ENCODE data around the gene ADGRG1. TPM values are rescaled to one million over a fixed set of nuclear protein-coding genes. Genes with fewer than 3 reads are reported as not detected.
"Not testable (repeated sequence)": the region's sequence is repeated elsewhere in the genome, so short reads cannot be mapped to it uniquely, and the experiment has no call there.

The ADGRG1 gene
- total and polyA plus RNA-seq, 7 donors: 5.0 to 36.3 (median 7.7) TPM

GRCh38 chr16:57593021-57593420 lies 35.4 kb upstream of the ADGRG1 start:
- TF ChIP-seq POLR2A (IDR thresholded peaks at IDR 0.05): no peak
- TF ChIP-seq POLR2AphosphoS5 (IDR thresholded peaks at IDR 0.05): no peak
- TF ChIP-seq CTCF (IDR thresholded peaks at IDR 0.05): no peak
- no peak for TF ChIP-seq EP300 (IDR thresholded peaks at IDR 0.05)
- intact Hi-C loops (cut with DNase I): no loop called here
- DNase-seq: no peak
- H3K36me3 ChIP-seq: no peaks in the 10 kb centered on the region
- peaks cover 0 to 9% (median 5%) of the 10 kb centered on the region in 3 donors for H3K27me3 ChIP-seq
- peaks cover 0 to 8% (median 3%) of the 10 kb centered on the region in 4 donors for H3K4me1 ChIP-seq
- 63 to 68% methylated on average over 3 of the region's 3 CpGs for WGBS, 2 donors
- H3K4me3 ChIP-seq: no peak overlapping the region
- no peak overlapping the region for H3K27ac ChIP-seq
- peaks cover 0 to 5% (median 2%) of the 10 kb centered on the region in 4 donors for H3K9me3 ChIP-seq

GRCh38 chr16:57593990-57594389 lies 34.4 kb upstream of the ADGRG1 start:
- intact Hi-C loops (cut with DNase I): no loop called here
- peaks cover 0 to 5% (median 2%) of the 10 kb centered on the region in 4 donors for H3K9me3 ChIP-seq
- no peaks in the 10 kb centered on the region for H3K36me3 ChIP-seq
- H3K4me1 ChIP-seq: peaks cover 0 to 8% (median 3%) of the 10 kb centered on the region in 4 donors
- WGBS, 2 donors: 90 to 97% methylated on average over 1 of the region's 1 CpG
- peaks cover 0 to 9% (median 0%) of the 10 kb centered on the region in 3 donors for H3K27me3 ChIP-seq
- no peak overlapping the region for H3K27ac ChIP-seq
- TF ChIP-seq POLR2A (IDR thresholded peaks at IDR 0.05) (no peak), EP300 (IDR thresholded peaks at IDR 0.05) (no peak), POLR2AphosphoS5 (IDR thresholded peaks at IDR 0.05) (no peak), CTCF (IDR thresholded peaks at IDR 0.05) (no peak)
- no peak overlapping the region for H3K4me3 ChIP-seq
- DNase-seq: no peak

DNA sequence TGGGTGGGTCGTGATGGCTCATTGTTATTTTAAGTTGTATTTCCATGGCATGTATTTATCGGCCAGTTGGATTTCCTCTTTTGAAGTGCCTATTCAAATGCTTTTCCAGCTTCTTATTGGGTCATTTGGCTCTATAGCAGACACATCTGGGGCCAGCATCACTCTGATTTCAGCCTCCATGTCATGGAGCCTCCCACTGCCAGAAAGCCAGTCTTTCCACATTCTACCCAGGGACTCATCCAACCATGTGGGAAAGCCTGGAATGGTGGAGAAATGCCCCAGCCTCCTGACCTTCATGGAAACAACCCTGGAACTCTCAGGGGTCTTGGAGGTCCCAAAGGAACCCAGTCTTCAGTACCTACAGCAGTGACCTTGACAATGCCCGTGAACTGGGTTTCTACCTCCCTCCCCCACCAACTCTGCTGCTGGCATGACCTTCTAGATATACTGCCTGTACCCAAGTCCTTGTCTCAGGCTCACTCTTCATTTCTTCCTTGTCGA lies 33.8 kb upstream of the ADGRG1 start:
- peaks cover 0 to 8% (median 3%) of the 10 kb centered on the region in 4 donors for H3K4me1 ChIP-seq
- peaks cover 0 to 9% (median 0%) of the 10 kb centered on the region in 3 donors for H3K27me3 ChIP-seq
- intact Hi-C loops (cut with DNase I): no loop called here
- peaks cover 0 to 5% (median 2%) of the 10 kb centered on the region in 4 donors for H3K9me3 ChIP-seq
- no peak overlapping the region for H3K4me3 ChIP-seq
- H3K36me3 ChIP-seq: no peaks in the 10 kb centered on the region
- H3K27ac ChIP-seq: no peak overlapping the region
- WGBS, 2 donors: 84 to 89% methylated on average over 4 of the region's 4 CpGs
- DNase-seq: no peak
- TF ChIP-seq EP300 (IDR thresholded peaks at IDR 0.05) (no peak), POLR2AphosphoS5 (IDR thresholded peaks at IDR 0.05) (no peak), POLR2A (IDR thresholded peaks at IDR 0.05) (no peak), CTCF (IDR thresholded peaks at IDR 0.05) (no peak)

DNA sequence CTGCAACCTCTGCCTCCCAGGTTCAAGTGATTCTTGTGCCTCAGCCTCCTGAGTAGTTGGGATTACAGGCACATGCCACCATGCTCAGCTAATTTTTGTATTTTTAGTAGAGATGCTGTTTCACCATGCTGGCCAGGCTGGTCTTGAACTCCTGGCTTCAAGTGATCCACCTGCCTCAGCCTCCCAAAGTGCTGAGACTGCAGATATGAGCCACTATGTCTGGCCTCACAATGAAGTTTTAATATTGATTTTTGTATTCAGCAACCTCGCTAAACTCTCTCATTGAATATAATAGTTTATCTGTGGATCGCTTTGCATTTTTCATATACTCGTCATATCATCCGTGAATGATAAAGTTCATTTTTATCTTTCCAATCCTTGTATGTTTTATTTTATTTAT lies 32.2 kb upstream of the ADGRG1 start:
- intact Hi-C loops (cut with DNase I); H3K27ac ChIP-seq; DNase-seq; H3K36me3 ChIP-seq; H3K4me3 ChIP-seq; H3K9me3 ChIP-seq; H3K4me1 ChIP-seq: not testable (repeated sequence)
- 75 to 95% methylated on average over 4 of the region's 4 CpGs for WGBS, 2 donors
- H3K27me3 ChIP-seq: peaks cover 0 to 11% (median 5%) of the 10 kb centered on the region in 3 donors

DNA sequence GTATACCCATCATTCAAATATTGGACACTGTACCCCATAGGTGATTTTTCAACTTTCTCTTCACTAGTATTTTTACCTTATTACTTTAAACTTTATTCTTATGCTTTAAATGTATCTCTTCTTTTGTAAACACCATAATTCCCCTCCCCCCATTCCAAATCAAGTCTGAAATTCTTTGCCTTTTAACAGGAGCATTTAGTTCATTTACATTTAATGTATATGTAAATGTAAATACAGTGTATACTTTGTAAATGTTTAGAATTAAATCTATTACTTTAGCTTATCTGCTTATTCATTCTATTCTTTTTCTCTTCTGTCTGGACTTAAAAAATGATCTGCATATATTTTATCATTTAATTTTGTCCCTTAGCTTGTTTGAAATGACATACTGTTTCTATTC lies 30.0 kb upstream of the ADGRG1 start:
- Histone ChIP-seq H3K9me3 (peaks cover 0 to 5% (median 2%) of the 10 kb centered on the region in 4 donors), H3K4me1 (no peaks in the 10 kb centered on the region), H3K4me3 (no peak overlapping the region), H3K36me3 (no peaks in the 10 kb centered on the region), H3K27ac (no peak overlapping the region), H3K27me3 (peaks cover 0 to 22% (median 5%) of the 10 kb centered on the region in 3 donors)
- intact Hi-C loops (cut with DNase I): no loop called here
- no peak for TF ChIP-seq POLR2A (IDR thresholded peaks at IDR 0.05)
- TF ChIP-seq POLR2AphosphoS5 (IDR thresholded peaks at IDR 0.05): no peak
- TF ChIP-seq CTCF (IDR thresholded peaks at IDR 0.05): no peak
- TF ChIP-seq EP300 (IDR thresholded peaks at IDR 0.05): no peak
- no peak for DNase-seq
